T-helper 22 cell (primary cell): ENCODE data around the gene SEMA3G.

Source experiments
- DNase-seq: peaks from one replicate; pipeline ENCODE4 v3.0.0-alpha.2; 2020; ENCODE audit warnings: low read depth

SEMA3G gene

GRCh38 chr3:52453496-52454249 is 8.8 kb upstream of the SEMA3G start, which contains the start of gene TNNC1:
Gene TNNC1, minus strand, starts transcription at chr3:52454041. Its CDS starts 26 bp downstream, at chr3:52454015.
- no peak for DNase-seq

DNA sequence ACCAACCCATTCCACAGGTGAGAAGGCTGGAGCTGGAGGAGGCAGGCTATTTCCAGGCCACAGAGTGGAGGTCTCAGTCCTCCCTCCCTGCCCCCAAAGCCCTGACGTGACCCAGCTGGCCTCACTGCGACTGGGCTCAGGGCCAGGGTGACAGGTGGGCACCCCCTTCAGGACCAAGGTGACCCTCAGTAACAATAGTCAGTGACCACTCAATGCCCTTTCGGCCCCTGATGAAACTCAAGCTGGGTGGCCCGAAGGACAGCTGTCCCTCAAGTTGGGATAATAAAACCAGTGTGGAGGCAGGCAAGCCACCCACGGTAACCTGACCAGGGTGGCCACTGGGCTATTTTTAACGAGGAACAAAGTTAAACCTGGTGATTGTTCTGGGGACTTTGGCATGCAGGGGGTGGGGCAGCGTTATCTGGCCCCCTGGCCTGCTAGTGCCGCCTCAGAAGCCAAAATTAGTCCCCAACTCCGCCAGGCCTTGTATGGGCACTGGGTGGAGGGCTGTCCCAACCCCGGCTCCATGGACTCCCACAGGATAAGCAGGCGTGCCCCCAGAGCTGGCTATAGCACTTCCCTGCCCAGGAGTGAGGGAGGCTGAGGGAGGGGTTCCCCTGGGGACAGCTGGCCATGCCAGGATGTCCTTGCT is 7.8 kb upstream of the SEMA3G start:
- DNase-seq = no peak

DNA sequence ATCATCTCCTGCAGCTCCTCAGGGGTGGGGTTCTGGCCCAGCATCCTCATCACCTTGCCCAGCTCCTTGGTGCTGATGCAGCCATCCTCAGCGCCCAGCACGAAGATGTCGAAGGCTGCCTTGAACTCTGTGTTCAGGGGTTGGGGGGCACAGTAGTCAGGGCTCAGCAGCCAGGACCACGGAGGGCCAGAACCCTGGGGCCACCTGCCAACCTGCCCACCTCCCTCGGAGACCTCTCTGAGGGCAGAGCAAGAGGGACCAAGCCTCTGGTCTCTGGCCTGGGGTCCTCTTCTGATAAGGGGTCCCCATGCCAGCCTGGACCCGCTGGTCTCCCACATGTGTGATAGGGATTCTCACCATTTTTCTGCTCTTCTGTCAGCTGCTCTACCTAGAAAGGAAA is 7.2 kb upstream of the SEMA3G start:
- DNase-seq = no peak

GRCh38 chr3:52451237-52452083 is 6.6 kb upstream of the SEMA3G start:
- no peak for DNase-seq

- no peak for DNase-seq
Observed at GRCh38 chr3:52450489-52451236, 5.8 kb upstream of the SEMA3G start.

- DNase-seq = no peak
Observed at GRCh38 chr3:52447512-52448355, 2.8 kb upstream of the SEMA3G start.

- peak; percentile 40 for DNase-seq
Observed at GRCh38 chr3:52446631-52447511, 2.0 kb upstream of the SEMA3G start.

- no peak for DNase-seq
Observed at GRCh38 chr3:52446042-52446441, 1.1 kb upstream of the SEMA3G start.

GRCh38 chr3:52443791-52444687 is 864 bp downstream of the SEMA3G start:
- no peak for DNase-seq

DNA sequence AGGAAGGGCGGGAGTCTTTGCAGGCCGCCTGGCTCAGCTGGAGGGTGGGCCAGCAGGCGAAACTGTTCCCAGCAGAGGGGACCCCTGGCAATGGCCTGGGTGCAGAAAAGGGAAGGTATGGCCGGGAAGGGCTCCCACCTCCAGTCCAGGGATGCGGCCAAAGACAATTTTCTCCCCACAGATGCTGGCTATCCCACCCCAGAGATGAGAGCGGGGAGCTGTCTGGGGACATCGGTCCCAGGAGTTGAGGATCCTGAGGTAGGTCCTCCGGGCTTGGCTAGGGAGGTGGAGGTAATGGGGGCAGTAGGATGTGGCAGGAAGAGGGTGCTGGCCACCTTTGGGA is 1.7 kb downstream of the SEMA3G start:
- DNase-seq = no peak

- DNase-seq = no peak
Observed at GRCh38 chr3:52442409-52443267, 2.3 kb downstream of the SEMA3G start.

DNA sequence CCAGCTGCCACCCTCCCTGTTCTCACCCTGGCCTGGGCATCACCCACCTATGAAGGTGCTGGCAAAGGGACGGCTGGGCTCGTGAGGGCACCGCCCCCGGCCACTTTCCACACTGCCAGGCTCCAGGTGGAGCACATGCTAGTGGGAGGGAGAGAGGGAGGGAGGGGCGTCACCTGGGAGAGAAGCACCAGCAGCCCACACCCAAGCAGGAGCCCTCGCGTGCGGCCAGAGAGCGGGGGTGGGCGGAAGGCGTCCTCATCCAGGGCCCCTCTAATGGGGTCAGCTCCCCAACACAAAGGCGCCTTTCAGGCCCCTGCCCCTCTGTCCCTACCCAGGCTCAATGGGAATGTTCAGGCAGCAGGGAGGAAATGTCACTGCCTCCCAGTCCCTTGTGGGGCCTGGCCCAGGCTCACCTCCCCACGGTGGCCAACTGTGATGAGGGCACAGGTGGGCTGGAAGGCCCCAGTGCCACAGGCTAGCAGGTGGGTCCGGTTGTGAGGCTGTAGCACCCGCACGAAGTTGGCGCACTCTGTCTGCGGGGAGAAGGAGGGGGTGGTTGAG is 3.1 kb downstream of the SEMA3G start:
- no peak for DNase-seq

DNA sequence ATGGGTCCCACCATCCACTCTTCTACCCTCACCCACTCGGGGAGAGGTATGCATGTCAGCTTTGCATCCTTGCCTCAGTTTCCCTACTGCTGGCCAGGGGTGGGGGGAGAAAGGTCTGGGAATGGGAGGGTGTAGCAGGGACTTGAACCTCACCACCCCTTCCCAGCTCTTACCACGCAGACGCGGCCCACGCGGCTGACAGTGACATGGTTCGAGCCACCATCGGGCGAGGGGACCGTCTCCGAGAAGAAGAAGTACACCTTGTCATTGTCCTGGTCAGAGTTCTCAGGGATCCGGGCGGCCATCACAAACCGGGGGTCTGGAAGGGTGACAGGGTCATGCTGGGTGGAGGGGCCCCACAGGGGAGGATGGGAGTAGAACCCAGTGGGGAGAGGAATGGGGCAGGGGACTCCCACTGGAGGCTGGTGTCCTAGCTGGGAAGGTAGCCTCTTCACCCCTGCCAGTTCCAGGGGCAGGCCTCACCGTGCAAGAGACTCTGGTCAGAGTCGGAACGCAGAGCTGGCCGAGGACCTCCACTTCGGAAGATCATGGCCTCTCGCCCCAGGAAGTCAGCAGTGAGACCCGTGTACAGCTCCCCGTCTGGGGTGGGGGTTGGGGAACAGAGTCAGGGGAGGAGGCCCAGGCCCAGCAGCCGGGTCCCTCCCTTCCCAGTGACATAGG is 3.7 kb downstream of the SEMA3G start:
- DNase-seq = no peak

DNA sequence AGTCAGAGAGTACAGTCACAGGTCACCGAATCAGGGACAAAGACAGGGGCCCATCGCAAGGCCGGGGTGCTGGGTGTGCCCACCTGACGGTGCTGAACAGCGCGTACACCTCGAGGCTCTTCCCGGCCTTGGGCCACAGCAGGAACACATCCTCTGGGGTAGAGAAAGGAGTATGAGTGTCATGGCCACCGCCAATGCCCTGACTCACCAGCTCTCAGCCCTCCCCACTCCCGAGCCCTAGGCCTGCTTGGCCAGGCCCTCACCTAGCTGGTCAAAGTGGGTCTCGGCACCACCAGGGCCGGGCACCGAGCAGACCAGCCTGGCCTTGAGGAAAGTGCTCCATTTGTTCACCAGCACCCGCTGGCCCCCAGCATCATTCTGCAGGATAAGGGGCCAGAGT is 4.2 kb downstream of the SEMA3G start:
- no peak for DNase-seq

DNA sequence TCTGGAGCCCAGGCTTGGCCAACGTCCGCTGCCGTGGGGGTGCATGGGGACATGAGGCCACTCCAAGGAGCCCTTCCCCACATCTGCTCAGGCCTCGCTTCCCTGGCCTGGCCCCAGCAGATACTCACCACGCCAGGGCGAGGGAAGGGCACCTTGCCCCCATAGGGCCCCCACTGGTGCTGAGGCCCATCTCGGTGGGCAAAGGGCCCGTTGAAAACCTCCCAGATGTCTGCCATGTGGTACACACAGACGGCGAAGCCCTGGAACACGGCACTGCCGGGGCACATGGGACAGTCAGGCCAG is 4.7 kb downstream of the SEMA3G start:
- DNase-seq = no peak

- DNase-seq = no peak
Observed at GRCh38 chr3:52439426-52440248, 5.3 kb downstream of the SEMA3G start.
